ENCODE results near the gene UFD1.

GRCh38 chr22:19438298-19438697 is 40.7 kb downstream of the UFD1 start:
- TF ChIP-seq MAZ (IDR thresholded peaks at IDR 0.05; ENCODE audit: borderline replicate concordance, low read depth, low read length): no peak
- no peak for TF ChIP-seq MAZ (CRISPR knock-in tag; IDR thresholded peaks at IDR 0.05; ENCODE audit: low read depth)
- no peak for TF ChIP-seq KDM2A (CRISPR knock-in tag; IDR thresholded peaks at IDR 0.05; ENCODE audit: borderline replicate concordance, low read depth)
- no peak for TF ChIP-seq YY1 (IDR thresholded peaks at IDR 0.05; ENCODE audit: insufficient read depth, insufficient replicate concordance, low read depth, low read length)

Measured in HepG2 (cell line).